ENCODE results near the gene ZNF143.

ZNF143 gene

GRCh38 chr11:9569588-9570164 is 108.9 kb downstream of the ZNF143 start:
- H3K9ac ChIP-seq = no peak overlapping the region

DNA sequence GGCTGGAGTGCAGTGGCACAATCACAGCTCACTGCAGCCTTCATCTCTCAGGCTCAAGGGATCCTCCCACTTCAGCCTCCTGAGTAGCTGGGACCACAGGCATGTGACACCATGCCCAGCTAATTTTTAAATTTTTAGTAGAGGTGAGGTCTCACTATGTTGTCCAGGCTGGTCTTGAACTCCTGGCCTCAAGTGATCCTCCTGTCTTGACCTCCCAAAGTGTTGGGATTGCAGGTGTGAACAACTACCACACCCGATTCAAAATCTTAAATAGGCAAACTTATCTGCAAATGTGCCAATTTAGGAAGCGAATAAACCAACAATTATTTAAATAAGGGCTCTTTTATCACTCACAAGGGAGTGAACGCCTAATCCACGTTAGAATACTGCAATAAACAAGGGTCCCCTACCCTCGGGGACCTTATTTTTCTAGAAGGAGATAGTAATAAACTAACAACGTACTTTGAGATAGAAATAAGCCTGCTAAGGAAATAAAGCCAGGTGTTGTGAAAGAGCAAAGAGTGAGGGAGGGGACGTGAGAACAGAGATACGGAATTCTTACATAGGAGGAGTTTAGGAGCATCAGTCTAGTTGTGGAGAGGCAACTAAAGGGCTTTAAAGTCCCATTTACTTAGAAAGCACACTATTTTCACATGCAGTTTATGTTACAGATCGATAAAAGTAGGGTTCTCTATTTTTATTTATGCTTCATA is 109.7 kb downstream of the ZNF143 start:
- Histone ChIP-seq H3K36me3 (ENCODE audit: insufficient read depth) (no peaks in the 10 kb centered on the region), H3K4me1 (ENCODE audit: low read depth, poor library complexity, severe bottlenecking) (peaks cover 28% of the 10 kb centered on the region), H4K20me1 (ENCODE audit: insufficient read depth) (peaks cover 4% of the 10 kb centered on the region), H3K4me3 (IDR thresholded peaks at IDR 0.05; ENCODE audit: insufficient read depth, low read depth, low read length) (no peak overlapping the region), H3K4me2 (no peak overlapping the region), H3K27ac (no peak overlapping the region), H2AFZ (ENCODE audit: low read depth) (no peak overlapping the region), H3K9ac (no peak overlapping the region), H3K27me3 (ENCODE audit: insufficient read depth, low read depth) (no peaks in the 10 kb centered on the region), H3K79me2 (ENCODE audit: insufficient read depth, low read depth) (peaks cover 14% of the 10 kb centered on the region)
- no peak for TF ChIP-seq CTCF (conservative IDR thresholded peaks at IDR 0.05; ENCODE audit: low read depth, low read length)

More at GRCh38 chr11:9569588-9570164, 108.9 kb downstream of the ZNF143 start:
- H2AFZ ChIP-seq (ENCODE audit: low read depth) = no peak overlapping the region
- H3K27ac ChIP-seq = no peak overlapping the region
- H3K27me3 ChIP-seq (ENCODE audit: insufficient read depth, low read depth) = no peaks in the 10 kb centered on the region
- TF ChIP-seq CTCF (conservative IDR thresholded peaks at IDR 0.05; ENCODE audit: low read depth, low read length) = no peak
- no peak overlapping the region for H3K4me3 ChIP-seq (IDR thresholded peaks at IDR 0.05; ENCODE audit: insufficient read depth, low read depth, low read length)
- no peaks in the 10 kb centered on the region for H4K20me1 ChIP-seq (ENCODE audit: insufficient read depth)
- H3K4me2 ChIP-seq = no peak overlapping the region
- H3K36me3 ChIP-seq (ENCODE audit: insufficient read depth) = no peaks in the 10 kb centered on the region
- H3K79me2 ChIP-seq (ENCODE audit: insufficient read depth, low read depth) = peaks cover 6% of the 10 kb centered on the region
- peaks cover 36% of the 10 kb centered on the region for H3K4me1 ChIP-seq (ENCODE audit: low read depth, poor library complexity, severe bottlenecking)

- TF ChIP-seq CTCF (conservative IDR thresholded peaks at IDR 0.05; ENCODE audit: low read depth, low read length) = no peak
- Histone ChIP-seq H3K4me2 (no peak overlapping the region), H3K27ac (no peak overlapping the region), H3K9ac (no peak overlapping the region), H2AFZ (ENCODE audit: low read depth) (no peak overlapping the region), H3K36me3 (ENCODE audit: insufficient read depth) (0 out of 2 replicates have a peak, but pooled peaks cover 6% of the 10 kb centered on the region), H3K4me1 (ENCODE audit: low read depth, poor library complexity, severe bottlenecking) (peaks cover 25% of the 10 kb centered on the region), H3K27me3 (ENCODE audit: insufficient read depth, low read depth) (no peaks in the 10 kb centered on the region), H3K4me3 (IDR thresholded peaks at IDR 0.05; ENCODE audit: insufficient read depth, low read depth, low read length) (no peak overlapping the region), H4K20me1 (ENCODE audit: insufficient read depth) (peaks cover 11% of the 10 kb centered on the region), H3K79me2 (ENCODE audit: insufficient read depth, low read depth) (peaks cover 21% of the 10 kb centered on the region)
Observed at GRCh38 chr11:9571071-9571762, 110.4 kb downstream of the ZNF143 start.

- no peak overlapping the region for H3K4me2 ChIP-seq
- peaks cover 27% of the 10 kb centered on the region for H3K79me2 ChIP-seq (ENCODE audit: insufficient read depth, low read depth)
- no peak overlapping the region for H3K4me3 ChIP-seq (IDR thresholded peaks at IDR 0.05; ENCODE audit: insufficient read depth, low read depth, low read length)
- peaks cover 9% of the 10 kb centered on the region; the same call in 1 of the 2 replicates for H3K36me3 ChIP-seq (ENCODE audit: insufficient read depth)
- no peaks in the 10 kb centered on the region for H3K27me3 ChIP-seq (ENCODE audit: insufficient read depth, low read depth)
- no peak overlapping the region for H2AFZ ChIP-seq (ENCODE audit: low read depth)
- H4K20me1 ChIP-seq (ENCODE audit: insufficient read depth) = peaks cover 11% of the 10 kb centered on the region
- H3K9ac ChIP-seq = no peak overlapping the region
- TF ChIP-seq CTCF (conservative IDR thresholded peaks at IDR 0.05; ENCODE audit: low read depth, low read length) = no peak
- peaks cover 25% of the 10 kb centered on the region for H3K4me1 ChIP-seq (ENCODE audit: low read depth, poor library complexity, severe bottlenecking)
- no peak overlapping the region for H3K27ac ChIP-seq
Observed at GRCh38 chr11:9571763-9572115, 110.9 kb downstream of the ZNF143 start.

Measured in KMS-11 (cell line).